Pancreas (tissue), 10 donors: ENCODE results near the gene CCDC73. TPM values are rescaled to one million over a fixed set of nuclear protein-coding genes. Genes with fewer than 3 reads are reported as not detected.
A peak's percentile ranks its signal among the peaks of the same experiment; 100 is the strongest.
"Not testable (repeated sequence)": the region's sequence is repeated elsewhere in the genome, so short reads cannot be mapped to it uniquely, and the experiment has no call there.

Experiments used
- ATAC-seq, 4 donors: fragments of 200-7000 bp; cut with Tn5 transposase; one replicate each; pipeline versions ENCODE4 v1.8.0 to v1.9.1; 2020; ENCODE audit warnings: mild to moderate bottlenecking in 4 of 4, moderate library complexity in 4 of 4
- DNase-seq, 6 donors: peaks; one replicate each; pipeline ENCODE4 v3.0.0-alpha.2; 2020
- FAIRE-seq: peaks from 2 replicates; lab custom pipeline; 2012; peaks lifted over from hg19 to GRCh38; lab: Jason Lieb, UNC
- H3K27ac ChIP-seq, 4 donors: fragments of 200-600 bp; sonication (generic); 1 replicate in 3 of 4; 2 replicates in 1 of 4; pipeline versions ENCODE4 v1.5.0 to v1.8.0; 2020
- H3K27me3 ChIP-seq, 4 donors: fragments of 200-600 bp; one replicate each; pipeline ENCODE4 v1.8.0; 2021
- H3K36me3 ChIP-seq, 3 donors: fragments of 200-600 bp; sonication (generic) in 1 of 3; one replicate each; pipeline versions ENCODE4 v1.5.0 to v1.8.0; 2020 to 2021
- H3K4me1 ChIP-seq, 3 donors: fragments of 200-600 bp; one replicate each; pipeline ENCODE4 v1.8.0; 2021
- H3K4me3 ChIP-seq, 4 donors: fragments of 200-600 bp; sonication (generic) in 2 of 4; one replicate each; pipeline versions ENCODE4 v1.5.0 to v1.8.0; 2020 to 2021
- H3K9me3 ChIP-seq, 4 donors: fragments of 200-600 bp; one replicate each; pipeline ENCODE4 v1.8.0; 2021
- CTCF ChIP-seq, 4 donors: fragments of 200-600 bp; sonication (generic) in 3 of 4; IDR thresholded peaks; one replicate each; pipeline versions ENCODE4 v1.5.0 to v1.8.0; 2021; ENCODE audit warnings: antibody characterized with exemption in 4 of 4
- WGBS, 2 donors: extraction: QIAGEN DNeasy Blood & Tissue Kit; methylation state at CpG; one replicate each; pipeline ENCODE4 v1.1.7; 2013; 5-methylcytosine and 5-hydroxymethylcytosine counted together
- intact Hi-C, 3 donors: fragments of 100-400 bp; cut with DNase I; formaldehyde crosslinking; loops; one replicate each; pipeline versions ENCODE4 v1.11.1 to v1.14.2; 2022
- polyA plus RNA-seq, 2 donors: library from polyadenylated mRNA; stranded (reverse); fragments of 200-250 nt; gene quantifications; one replicate each; pipeline ENCODE4 v1.2.3, GENCODE V29; 2013
- total RNA-seq, 6 donors: library from RNA; stranded (reverse); fragmentation: NEBNext Ultra II Directional in 4 of 6; extraction: Animal tissue kit (Norgen Biotek cat#: 25700) in 4 of 6; gene quantifications; one replicate each; pipeline versions ENCODE4 v1.2.1 to v1.2.4, GENCODE V29; 2021 to 2023
- donor health status: healthy with polysubstance abuse.
- donor health status: DM: no; HTN: no; CAD: no; lungs with moderate emphysema.
- donor health status: DM: no; HTN: no; CAD: no.
- donor health status: control.
- donor health status: control.
- donor health status: Bipolar disorder and iron deficiency.
- donor health status: DM: yes; HTN: yes; CAD: no.
- donor health status: DM: no; HTN: no; CAD: no.
- donor health status: DM: no; HTN: no; CAD: no.
- donor health status: DM: yes; HTN: yes; CAD: no.

The CCDC73 gene
- total and polyA plus RNA-seq, 8 donors: 0.06 TPM; not detected in 7

GRCh38 chr11:32792111-32792947 is 2.1 kb downstream of the CCDC73 start:
- FAIRE-seq (no peak), ATAC-seq (peak; percentile 24 to 70 (median 56)), DNase-seq (no peak)
- WGBS, 2 donors: 27 to 30% methylated on average over 6 of the region's 6 CpGs
- no peaks in the 10 kb centered on the region for H3K4me1 ChIP-seq
- H3K4me3 ChIP-seq: peak overlapping the region in 1 of 4 donors; percentile 22
- intact Hi-C loops: loop anchor here in 2 of 3 donors (10.0 kb wide), 2 partner anchors 468 to 478 kb away; no protein-coding TSS in a partner anchor
- H3K9me3 ChIP-seq: no peaks in the 10 kb centered on the region
- H3K27me3 ChIP-seq: no peaks in the 10 kb centered on the region
- H3K36me3 ChIP-seq: no peaks in the 10 kb centered on the region
- H3K27ac ChIP-seq: no peak overlapping the region
- TF ChIP-seq CTCF (IDR thresholded peaks at IDR 0.05): no peak

GRCh38 chr11:32790916-32791315 is 3.5 kb downstream of the CCDC73 start:
- intact Hi-C loops: loop anchor here in 2 of 3 donors (10.0 kb wide), 2 partner anchors 466 to 476 kb away; no protein-coding TSS in a partner anchor
- no peak overlapping the region for H3K4me3 ChIP-seq
- no peaks in the 10 kb centered on the region for H3K36me3 ChIP-seq
- no peak for DNase-seq
- no peaks in the 10 kb centered on the region for H3K4me1 ChIP-seq
- 38 to 50% methylated on average over 1 of the region's 1 CpG for WGBS, 2 donors
- H3K27me3 ChIP-seq: no peaks in the 10 kb centered on the region
- no peaks in the 10 kb centered on the region for H3K9me3 ChIP-seq
- no peak for FAIRE-seq
- no peak for ATAC-seq
- H3K27ac ChIP-seq: no peak overlapping the region
- TF ChIP-seq CTCF (IDR thresholded peaks at IDR 0.05): no peak

- H3K36me3 ChIP-seq: no peaks in the 10 kb centered on the region
- H3K27me3 ChIP-seq: no peaks in the 10 kb centered on the region
- intact Hi-C loops: no loop called here
- no peak for ATAC-seq
- H3K4me3 ChIP-seq: no peak overlapping the region
- no peak for DNase-seq
- no peaks in the 10 kb centered on the region for H3K4me1 ChIP-seq
- no peak for FAIRE-seq
- H3K9me3 ChIP-seq: no peaks in the 10 kb centered on the region
- TF ChIP-seq CTCF (IDR thresholded peaks at IDR 0.05): no peak
- no peak overlapping the region for H3K27ac ChIP-seq
Measured at GRCh38 chr11:32786811-32787210, 7.7 kb downstream of the CCDC73 start.

GRCh38 chr11:32785262-32785661 is 9.2 kb downstream of the CCDC73 start:
- no peak for ATAC-seq
- no peak for TF ChIP-seq CTCF (IDR thresholded peaks at IDR 0.05)
- intact Hi-C loops: no loop called here
- no peak overlapping the region for H3K4me3 ChIP-seq
- H3K4me1 ChIP-seq: no peaks in the 10 kb centered on the region
- no peak for DNase-seq
- WGBS, 2 donors: 89 to 93% methylated on average over 3 of the region's 3 CpGs
- H3K36me3 ChIP-seq: no peaks in the 10 kb centered on the region
- FAIRE-seq: no peak
- H3K9me3 ChIP-seq: no peaks in the 10 kb centered on the region
- H3K27me3 ChIP-seq: no peaks in the 10 kb centered on the region
- H3K27ac ChIP-seq: no peak overlapping the region

GRCh38 chr11:32781721-32782120 is 12.7 kb downstream of the CCDC73 start:
- no peaks in the 10 kb centered on the region for H3K27me3 ChIP-seq
- no peak overlapping the region for H3K27ac ChIP-seq
- intact Hi-C loops: no loop called here
- H3K9me3 ChIP-seq: no peaks in the 10 kb centered on the region
- no peak for TF ChIP-seq CTCF (IDR thresholded peaks at IDR 0.05)
- H3K4me1 ChIP-seq: no peaks in the 10 kb centered on the region
- no peak for DNase-seq
- H3K4me3 ChIP-seq: no peak overlapping the region
- no peak for ATAC-seq
- no peaks in the 10 kb centered on the region for H3K36me3 ChIP-seq
- FAIRE-seq: no peak
- 72 to 73% methylated on average over 5 of the region's 5 CpGs for WGBS, 2 donors

GRCh38 chr11:32780839-32781238 is 13.6 kb downstream of the CCDC73 start:
- 89 to 90% methylated on average over 2 of the region's 2 CpGs for WGBS, 2 donors

More at GRCh38 chr11:32780839-32781238, 13.6 kb downstream of the CCDC73 start:
- H3K9me3 ChIP-seq, H3K27me3 ChIP-seq, H3K4me3 ChIP-seq, FAIRE-seq, H3K36me3 ChIP-seq, DNase-seq, H3K27ac ChIP-seq, H3K4me1 ChIP-seq, intact Hi-C loops, ATAC-seq: not testable (repeated sequence)
